NCI-H748 (cell line): ENCODE data around the gene SDK1.

ENCODE experiments used
- DNase-seq: peaks from one replicate; lab custom pipeline; 2025; ENCODE audit not compliant: unreplicated experiment; lab: John Stamatoyannopoulos, UW

Gene SDK1

GRCh38 chr7:3336042-3336665 is 35.1 kb downstream of the SDK1 start:
- peak; percentile 19 for DNase-seq

DNA sequence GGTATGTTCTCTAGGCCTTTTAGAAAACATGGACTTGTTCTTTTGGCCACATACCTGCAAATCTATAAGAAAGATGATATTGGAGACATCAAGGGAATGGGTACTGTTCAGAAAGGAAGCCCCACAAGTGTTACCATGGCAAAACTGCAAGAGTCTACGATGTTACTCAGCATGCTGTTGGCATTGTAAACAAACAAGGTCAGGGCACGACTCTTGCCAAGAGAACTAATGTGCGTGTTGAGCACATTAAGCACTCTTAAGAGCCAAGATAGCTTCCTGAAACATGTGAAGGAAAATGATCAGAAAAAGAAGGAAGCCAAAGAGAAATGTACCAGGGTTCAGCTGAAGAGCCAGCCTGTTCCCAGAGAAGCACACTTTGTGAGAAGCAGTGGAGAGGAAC is 37.1 kb downstream of the SDK1 start:
- DNase-seq: peak; percentile 29

- DNase-seq: no peak
Measured at GRCh38 chr7:3345699-3346481, 44.8 kb downstream of the SDK1 start.

DNA sequence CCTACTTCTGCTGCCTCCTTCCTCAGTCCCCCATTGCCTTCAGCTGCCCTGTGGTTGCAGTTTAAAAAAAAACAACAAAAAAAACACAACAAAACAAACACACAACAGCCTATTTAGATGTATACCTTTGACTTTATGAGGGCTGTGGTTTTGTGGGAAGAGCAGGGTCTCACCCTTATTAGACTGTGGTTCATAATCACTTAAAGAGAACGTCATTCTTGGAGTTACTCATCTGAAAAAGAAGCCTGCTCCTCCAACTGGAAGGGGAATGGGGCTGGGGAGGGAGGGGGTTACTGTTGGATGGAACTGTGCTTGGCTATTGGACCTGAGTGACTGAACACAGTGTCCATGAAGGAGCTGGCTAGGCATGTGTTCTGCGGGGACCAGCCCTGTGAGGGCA is 48.1 kb downstream of the SDK1 start:
- no peak for DNase-seq

DNA sequence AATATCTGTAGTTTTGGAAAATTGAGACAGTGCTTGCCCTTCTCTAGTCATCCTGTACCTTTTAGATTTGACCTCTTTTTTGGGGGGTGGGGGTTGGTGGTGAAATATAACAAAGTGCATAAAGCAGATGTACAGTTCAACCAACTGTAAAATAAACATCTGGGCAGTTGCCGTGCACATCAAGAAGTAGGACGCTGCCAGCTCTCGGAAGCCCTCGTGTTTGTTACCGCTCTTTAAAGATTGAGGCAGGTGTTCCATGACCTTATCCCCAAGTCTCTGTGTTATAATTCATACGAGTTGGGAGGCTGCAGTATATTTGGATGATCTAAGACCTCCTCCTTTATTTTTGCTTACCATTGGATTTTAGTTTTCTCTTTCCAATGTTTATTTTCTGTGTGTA is 55.1 kb downstream of the SDK1 start:
- no peak for DNase-seq

DNA sequence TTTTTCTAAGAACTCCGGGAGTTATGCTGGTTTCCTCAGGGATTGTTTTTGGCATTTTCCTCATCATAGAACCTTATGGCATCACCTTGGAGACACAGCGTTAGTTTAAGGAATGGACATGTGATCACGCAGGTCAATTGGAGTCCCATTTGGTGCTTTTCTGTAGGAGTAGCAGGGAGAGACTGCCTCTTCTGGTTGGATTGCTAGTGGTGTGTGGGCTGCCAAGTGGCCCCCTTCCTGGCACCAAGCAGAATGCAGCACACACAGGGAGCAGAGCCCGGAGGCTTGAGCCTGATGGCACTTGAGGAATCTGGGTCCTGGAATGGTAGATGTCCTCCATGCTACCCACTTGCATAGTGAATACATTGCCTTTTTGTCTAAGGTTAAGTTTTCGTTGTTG is 57.9 kb downstream of the SDK1 start:
- no peak for DNase-seq

DNA sequence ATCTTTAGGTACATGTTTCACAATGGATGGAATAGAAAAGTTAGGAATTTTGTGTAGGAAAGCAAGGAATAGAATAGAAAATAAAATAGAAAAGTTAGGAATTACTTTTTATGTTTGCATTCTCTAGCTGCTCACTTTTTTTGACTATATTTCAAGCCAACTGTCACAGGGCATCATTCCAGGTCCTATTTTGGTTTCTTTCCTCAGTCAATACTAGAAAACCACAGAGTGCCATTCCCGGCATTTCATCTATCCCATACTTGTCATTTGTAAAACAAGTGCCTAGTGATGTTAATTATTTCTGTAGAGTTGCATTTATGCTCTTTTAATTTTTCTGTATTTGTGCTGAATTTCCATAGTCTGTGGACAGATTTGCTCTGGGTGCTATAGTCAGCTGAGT is 66.2 kb downstream of the SDK1 start:
- DNase-seq: no peak

DNA sequence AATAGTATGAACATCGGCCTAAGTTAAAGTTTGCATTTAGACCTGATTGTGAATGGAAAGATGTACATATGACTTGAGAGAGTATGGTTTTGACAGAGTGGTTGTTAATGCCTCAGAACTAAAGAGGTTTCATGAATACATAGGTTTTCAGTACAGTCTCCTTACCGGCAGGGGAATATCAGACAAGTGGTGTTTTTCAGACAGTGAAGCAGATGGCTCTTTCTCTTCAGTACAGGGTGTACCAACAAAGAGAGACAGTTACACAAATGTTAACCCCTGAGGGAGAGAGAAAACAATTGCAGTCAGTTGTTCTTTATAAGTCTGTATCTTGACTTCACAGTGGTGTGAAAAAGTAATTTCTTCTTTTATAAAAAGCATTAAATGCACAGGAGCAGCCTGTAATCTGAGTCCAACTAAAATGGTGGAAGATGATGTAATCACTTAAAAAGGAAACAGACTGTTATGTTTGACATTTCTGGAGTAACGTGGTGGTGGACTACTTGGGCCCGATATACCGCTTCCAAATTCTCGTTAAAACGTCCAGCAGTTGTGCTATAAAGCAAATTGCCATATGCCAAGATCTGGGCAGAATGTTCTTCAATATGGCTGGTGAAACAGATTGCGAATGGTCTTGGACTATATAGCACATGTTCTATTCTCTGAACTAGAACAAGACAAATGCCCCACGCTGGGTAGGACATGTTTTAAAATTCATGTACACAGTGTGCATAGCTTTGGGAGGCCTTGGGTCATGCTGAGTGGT is 69.2 kb downstream of the SDK1 start:
- no peak for DNase-seq

GRCh38 chr7:3370921-3371320 is 69.9 kb downstream of the SDK1 start:
- DNase-seq: no peak

- no peak for DNase-seq
Measured at GRCh38 chr7:3371601-3372000, 70.5 kb downstream of the SDK1 start.

- no peak for DNase-seq
Measured at GRCh38 chr7:3374239-3374638, 73.2 kb downstream of the SDK1 start.

DNA sequence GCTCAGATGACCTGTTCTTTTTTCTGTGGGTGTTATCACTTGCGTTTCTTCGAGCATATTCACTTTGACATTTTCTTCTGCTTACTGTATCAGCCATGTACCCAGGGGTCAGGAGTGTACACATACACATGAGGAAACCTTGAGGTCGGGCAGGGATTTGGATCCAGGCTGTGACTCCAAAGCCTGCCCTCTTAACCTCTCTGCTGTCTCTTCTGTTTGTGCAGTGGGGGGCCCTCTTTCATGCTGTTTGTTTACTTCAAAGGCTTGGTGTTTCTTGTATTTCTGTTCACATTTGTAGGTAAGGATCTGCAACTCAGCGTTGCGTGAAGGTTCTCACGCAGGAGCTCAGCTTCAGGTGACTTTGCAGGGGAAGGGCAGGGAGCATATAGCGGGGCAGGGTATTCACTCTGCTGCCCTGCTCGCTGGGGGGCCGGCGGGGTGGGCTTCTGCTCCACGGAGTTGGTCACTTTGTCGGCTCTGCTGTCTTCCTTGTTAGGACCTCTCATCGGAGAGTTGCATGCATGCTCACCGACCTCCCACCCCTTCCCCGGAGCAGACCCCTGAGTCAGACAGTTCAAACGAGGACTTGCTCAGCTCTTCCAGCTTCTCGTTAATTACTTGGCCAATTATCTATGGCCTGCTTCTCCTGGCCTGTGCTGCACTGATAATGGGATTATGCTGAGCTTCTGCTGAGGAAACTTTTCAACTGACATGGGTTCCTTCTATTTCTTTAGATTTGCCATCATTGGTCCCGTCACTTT is 77.5 kb downstream of the SDK1 start:
- no peak for DNase-seq

GRCh38 chr7:3380034-3380433 is 79.0 kb downstream of the SDK1 start:
- DNase-seq: no peak

- no peak for DNase-seq
Measured at GRCh38 chr7:3380886-3381685, 80.0 kb downstream of the SDK1 start.

GRCh38 chr7:3386423-3387190 is 85.6 kb downstream of the SDK1 start:
- no peak for DNase-seq

DNA sequence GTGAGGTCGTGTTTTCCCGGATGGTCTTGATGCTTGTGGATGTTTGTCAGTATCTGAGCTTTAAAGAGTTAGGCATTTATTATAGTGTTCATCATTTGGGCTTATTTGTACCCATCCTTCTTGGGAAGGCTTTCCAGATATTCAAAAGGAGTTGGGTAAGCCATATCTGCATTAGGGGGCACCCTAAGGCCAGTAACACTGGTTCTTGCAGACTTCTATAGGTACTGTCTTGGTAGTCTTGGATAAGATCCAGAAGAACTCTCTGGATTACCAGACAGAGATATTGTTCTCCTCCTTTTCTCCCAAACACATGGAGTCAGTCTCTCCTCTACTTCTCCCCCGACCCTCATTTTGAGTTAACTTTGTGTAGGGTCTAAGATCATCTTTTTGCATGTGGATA is 92.8 kb downstream of the SDK1 start:
- no peak for DNase-seq

GRCh38 chr7:3397324-3397723 is 96.3 kb downstream of the SDK1 start:
- no peak for DNase-seq

GRCh38 chr7:3399858-3400257 is 98.8 kb downstream of the SDK1 start:
- DNase-seq: peak; percentile 29

DNA sequence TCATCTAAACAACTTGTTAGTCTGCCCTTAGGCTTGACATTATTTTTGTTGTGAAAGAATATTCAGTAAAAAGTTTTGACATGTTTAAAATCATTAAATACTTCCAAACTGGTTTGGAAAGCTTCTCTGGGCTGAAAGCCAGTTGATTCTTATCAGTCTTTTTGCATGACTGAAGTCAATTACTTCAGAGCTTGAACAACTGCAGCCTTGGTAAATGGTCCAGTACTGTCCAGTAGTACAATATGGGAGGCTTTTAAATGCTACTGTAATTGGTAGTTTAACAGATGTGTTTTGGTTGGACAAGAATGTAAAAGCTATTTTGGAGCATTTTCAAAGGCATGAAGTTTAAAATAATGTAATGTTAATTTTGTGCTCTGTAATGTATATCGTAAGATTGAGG is 103.4 kb downstream of the SDK1 start:
- DNase-seq: no peak
